IMR-90 (cell line): ENCODE results near the gene TP63.

Experiments
- CEBPB ChIP-seq: IDR thresholded peaks from 2 replicates; pipeline ENCODE4 v1.6.1; 2012; ENCODE audit warnings: low read depth, low read length, improper control_type of control experiment
- POLR2A ChIP-seq: IDR thresholded peaks from 2 replicates; pipeline ENCODE4 v1.6.1; 2012; ENCODE audit warnings: mild to moderate bottlenecking, low read depth, low read length
- SMC3 ChIP-seq: fragments of 150-350 bp; IDR thresholded peaks from 2 replicates; pipeline ENCODE4 v1.6.1; 2016; ENCODE audit warnings: low read depth, mild to moderate bottlenecking, antibody characterized with exemption, low read length, moderate library complexity
- TF ChIP-seq, protein P1 (sequence below): conservative IDR thresholded peaks from 2 replicates; pipeline ENCODE4 v1.5.1; 2012; ENCODE audit warnings: mild to moderate bottlenecking, low read depth, low read length, improper control_type of control experiment
- TF ChIP-seq, protein P2 (sequence below): fragments of 150-350 bp; IDR thresholded peaks from 2 replicates; pipeline ENCODE4 v1.6.1; 2017; ENCODE audit warnings: mild to moderate bottlenecking, antibody characterized with exemption, low read length, low read depth

DNA sequence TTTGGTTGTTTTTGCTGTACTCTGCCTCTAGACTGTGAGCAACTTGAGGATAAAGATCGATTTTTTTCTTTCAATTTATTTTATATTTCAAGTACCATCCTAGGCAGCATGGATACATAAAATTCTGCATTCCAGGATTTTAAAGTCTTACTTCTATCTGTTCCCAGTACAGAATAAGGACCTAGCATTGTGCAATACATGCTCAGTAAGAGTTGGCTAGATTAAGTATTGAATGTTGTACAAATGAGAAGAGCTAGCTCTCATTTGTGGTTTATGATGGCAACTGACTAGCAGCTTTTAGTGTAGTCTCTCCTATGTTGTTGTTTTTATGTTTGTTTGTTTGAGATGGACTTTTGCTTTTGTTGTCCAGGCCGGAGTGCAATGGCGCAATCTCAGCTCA is 222.7 kb downstream of the TP63 start:
- no peak for TF ChIP-seq POLR2A
- TF ChIP-seq, protein P1, sequence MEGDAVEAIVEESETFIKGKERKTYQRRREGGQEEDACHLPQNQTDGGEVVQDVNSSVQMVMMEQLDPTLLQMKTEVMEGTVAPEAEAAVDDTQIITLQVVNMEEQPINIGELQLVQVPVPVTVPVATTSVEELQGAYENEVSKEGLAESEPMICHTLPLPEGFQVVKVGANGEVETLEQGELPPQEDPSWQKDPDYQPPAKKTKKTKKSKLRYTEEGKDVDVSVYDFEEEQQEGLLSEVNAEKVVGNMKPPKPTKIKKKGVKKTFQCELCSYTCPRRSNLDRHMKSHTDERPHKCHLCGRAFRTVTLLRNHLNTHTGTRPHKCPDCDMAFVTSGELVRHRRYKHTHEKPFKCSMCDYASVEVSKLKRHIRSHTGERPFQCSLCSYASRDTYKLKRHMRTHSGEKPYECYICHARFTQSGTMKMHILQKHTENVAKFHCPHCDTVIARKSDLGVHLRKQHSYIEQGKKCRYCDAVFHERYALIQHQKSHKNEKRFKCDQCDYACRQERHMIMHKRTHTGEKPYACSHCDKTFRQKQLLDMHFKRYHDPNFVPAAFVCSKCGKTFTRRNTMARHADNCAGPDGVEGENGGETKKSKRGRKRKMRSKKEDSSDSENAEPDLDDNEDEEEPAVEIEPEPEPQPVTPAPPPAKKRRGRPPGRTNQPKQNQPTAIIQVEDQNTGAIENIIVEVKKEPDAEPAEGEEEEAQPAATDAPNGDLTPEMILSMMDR = no peak
- TF ChIP-seq, protein P2, sequence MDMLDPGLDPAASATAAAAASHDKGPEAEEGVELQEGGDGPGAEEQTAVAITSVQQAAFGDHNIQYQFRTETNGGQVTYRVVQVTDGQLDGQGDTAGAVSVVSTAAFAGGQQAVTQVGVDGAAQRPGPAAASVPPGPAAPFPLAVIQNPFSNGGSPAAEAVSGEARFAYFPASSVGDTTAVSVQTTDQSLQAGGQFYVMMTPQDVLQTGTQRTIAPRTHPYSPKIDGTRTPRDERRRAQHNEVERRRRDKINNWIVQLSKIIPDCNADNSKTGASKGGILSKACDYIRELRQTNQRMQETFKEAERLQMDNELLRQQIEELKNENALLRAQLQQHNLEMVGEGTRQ = no peak
- no peak for TF ChIP-seq SMC3
- TF ChIP-seq CEBPB = peak; percentile 64
